Heart left ventricle (tissue), 16 donors: ENCODE results near the gene ELOVL5. TPM values are rescaled to one million over a fixed set of nuclear protein-coding genes. Genes with fewer than 3 reads are reported as not detected.
A peak's percentile ranks its signal among the peaks of the same experiment; 100 is the strongest.

ENCODE experiments used
- ATAC-seq, 4 donors: fragments of 200-7000 bp; cut with Tn5 transposase; one replicate each; pipeline ENCODE4 v1.9.1; 2020 to 2022; ENCODE audit warnings: moderate library complexity in 4 of 4, mild to moderate bottlenecking in 3 of 4, moderate number of reproducible peaks in 1 of 4
- DNase-seq, 5 donors: peaks; one replicate each; pipeline ENCODE4 v3.0.0-alpha.2; 2020
- H3K27ac ChIP-seq, 12 donors: fragments of 200-600 bp; sonication (generic) in 4 of 12; one replicate each; pipeline versions ENCODE4 v1.5.0 to v1.8.0; 2016 to 2022; ENCODE audit warnings: mild to moderate bottlenecking in 2 of 12
- H3K27me3 ChIP-seq, 9 donors: fragments of 200-600 bp; sonication (generic) in 2 of 9; one replicate each; pipeline versions ENCODE4 v1.5.1 to v1.8.0; 2016 to 2022; ENCODE audit warnings: mild to moderate bottlenecking in 3 of 9
- H3K36me3 ChIP-seq, 9 donors: fragments of 200-600 bp; sonication (generic) in 2 of 9; one replicate each; pipeline versions ENCODE4 v1.5.0 to v1.8.0; 2018 to 2022; ENCODE audit warnings: mild to moderate bottlenecking in 2 of 9
- H3K4me1 ChIP-seq, 12 donors: fragments of 200-600 bp; sonication (generic) in 4 of 12; one replicate each; pipeline versions ENCODE4 v1.5.0 to v1.8.0; 2016 to 2022; ENCODE audit warnings: mild to moderate bottlenecking in 3 of 12
- H3K4me3 ChIP-seq, 12 donors: fragments of 200-600 bp; sonication (generic) in 4 of 12; one replicate each; pipeline versions ENCODE4 v1.5.0 to v1.8.0; 2017 to 2022; ENCODE audit warnings: mild to moderate bottlenecking in 9 of 12, moderate library complexity in 4 of 12
- H3K9me3 ChIP-seq, 12 donors: fragments of 200-600 bp; sonication (generic) in 4 of 12; one replicate each; pipeline versions ENCODE4 v1.5.0 to v1.8.0; 2016 to 2022; ENCODE audit warnings: mild to moderate bottlenecking in 1 of 12
- CTCF ChIP-seq, 12 donors: fragments of 200-600 bp; sonication (generic) in 4 of 12; IDR thresholded peaks; one replicate each; pipeline versions ENCODE4 v1.5.0 to v1.8.0; 2018 to 2022; ENCODE audit warnings: antibody characterized with exemption in 12 of 12, mild to moderate bottlenecking in 5 of 12
- POLR2A ChIP-seq, 2 donors: fragments of 450-650 bp; IDR thresholded peaks; one replicate each; pipeline ENCODE4 v1.6.1; 2017; ENCODE audit warnings: antibody characterized with exemption in 2 of 2, mild to moderate bottlenecking in 2 of 2, moderate library complexity in 2 of 2
- WGBS, 4 donors: extraction: QIAGEN DNeasy Blood & Tissue Kit in 2 of 4; methylation state at CpG; one replicate each; pipeline versions ENCODE4 v1.1.5 to v1.1.7; 2013 to 2018; 5-methylcytosine and 5-hydroxymethylcytosine counted together
- intact Hi-C, 10 donors: fragments of 100-400 bp; cut with DNase I; formaldehyde crosslinking; loops; one replicate each; pipeline versions ENCODE4 v1.11.1 to v1.14.2; 2022
- polyA plus RNA-seq, 2 donors: library from polyadenylated mRNA; stranded (reverse); fragments of 200-250 nt; gene quantifications; one replicate each; pipeline ENCODE4 v1.2.3, GENCODE V29; 2013
- total RNA-seq, 9 donors: library from RNA; depleted of rRNA in 2 of 9; stranded (reverse); fragments of >200 nt in 2 of 9; fragmentation: NEBNext Ultra II Directional in 3 of 9; extraction: Animal tissue kit (Norgen Biotek cat#: 25700) in 3 of 9; gene quantifications; one replicate each; pipeline versions ENCODE4 v1.1.0 to v1.2.4, GENCODE V29; 2016 to 2023
- donor health status: ischemic (EF 13 %, LVEDD 7.1; RV severe dilation, severe dysfunction).
- donor health status: healthy with polysubstance abuse.
- donor health status: DM: no; HTN: yes; CAD: no.
- donor health status: DM: no; HTN: no; CAD: no.
- donor health status: ischemic (EF 25% LVEDD 6.9; RV normal size, moderate dysfunction).
- donor health status: ischemic (EF 25% LVEDD 5.7; RV mildly dilated, moderate dysfunction).
- donor health status: healthy.
- donor health status: DM: yes; HTN: yes; CAD: no.
- donor health status: ischemic (EF 35%, LVEDD 5.7; RV mildly dilated, moderate dysfunction).
- donor health status: nonischemic (EF 11% LVEDD 7.7; RV severe dilation, severe dysfunction).
- donor health status: DM: yes; HTN: yes; CAD: no.
- donor health status: PGD.
- donor health status: ischemic (EF 29% LVEDD 5.4; RV normal size, mild dysfunction).
- donor health status: nonischemic (EF 23%, LVEDD 6.1; RV moderate dilation, normal function).

ELOVL5 gene
- total and polyA plus RNA-seq, 11 donors, result 9.6 to 47.9 (median 29.3) TPM

GRCh38 chr6:53363341-53364079 is 14.8 kb upstream of the ELOVL5 start:
- Histone ChIP-seq H3K4me3 (no peak overlapping the region), H3K27me3 (no peaks in the 10 kb centered on the region), H3K4me1 (peaks cover 0 to 25% (median 6%) of the 10 kb centered on the region in 12 donors), H3K36me3 (no peaks in the 10 kb centered on the region), H3K9me3 (peaks cover 0 to 5% (median 0%) of the 10 kb centered on the region in 12 donors), H3K27ac (no peak overlapping the region)
- DNase-seq (peak in 1 of 5 donors; percentile 56), ATAC-seq (no peak)
- intact Hi-C loops, result loop anchor here in 2 of 10 donors (10.0 kb wide), 2 partner anchors 71 to 121 kb away; no protein-coding TSS in a partner anchor
- 95 to 98% (median 97%) methylated on average over 21 to 37 of the region's 37 CpGs for WGBS, 4 donors
- TF ChIP-seq POLR2A (IDR thresholded peaks at IDR 0.05), result no peak
- no peak for TF ChIP-seq CTCF (IDR thresholded peaks at IDR 0.05)

GRCh38 chr6:53361549-53362031 is 12.8 kb upstream of the ELOVL5 start:
- Histone ChIP-seq H3K4me3 (no peak overlapping the region), H3K27ac (no peak overlapping the region), H3K36me3 (no peaks in the 10 kb centered on the region), H3K4me1 (peaks cover 0 to 29% (median 10%) of the 10 kb centered on the region in 12 donors), H3K27me3 (no peaks in the 10 kb centered on the region), H3K9me3 (peaks cover 0 to 1% (median 0%) of the 10 kb centered on the region in 12 donors)
- no peak for TF ChIP-seq POLR2A (IDR thresholded peaks at IDR 0.05)
- TF ChIP-seq CTCF (IDR thresholded peaks at IDR 0.05), result no peak
- DNase-seq (peak in 3 of 5 donors; percentile 28 to 56 (median 35)), ATAC-seq (no peak)
- intact Hi-C loops, result loop anchor here in 3 of 10 donors (2.0 to 10.0 kb wide), 3 partner anchors 73 to 123 kb away; no protein-coding TSS in a partner anchor
- 36 to 44% (median 44%) methylated on average over 4 of the region's 4 CpGs for WGBS, 4 donors

GRCh38 chr6:53360093-53360912 is 11.6 kb upstream of the ELOVL5 start:
- Histone ChIP-seq H3K36me3 (no peaks in the 10 kb centered on the region), H3K27ac (peak overlapping the region; percentile 90 to 97 (median 94)), H3K4me3 (peak overlapping the region in 11 of 12 donors; percentile 49 to 78 (median 70)), H3K27me3 (no peaks in the 10 kb centered on the region), H3K9me3 (no peaks in the 10 kb centered on the region), H3K4me1 (peaks cover 0 to 29% (median 10%) of the 10 kb centered on the region in 12 donors)
- 60 to 65% (median 63%) methylated on average over 10 of the region's 10 CpGs for WGBS, 4 donors
- TF ChIP-seq CTCF (IDR thresholded peaks at IDR 0.05), result no peak
- no peak for TF ChIP-seq POLR2A (IDR thresholded peaks at IDR 0.05)
- ATAC-seq, result no peak
- no peak for DNase-seq
- intact Hi-C loops, result loop anchor here in 3 of 10 donors (2.0 to 10.0 kb wide), 3 partner anchors 74 to 124 kb away; no protein-coding TSS in a partner anchor

GRCh38 chr6:53359843-53360092 is 11.0 kb upstream of the ELOVL5 start:
- intact Hi-C loops, result loop anchor here in 7 of 10 donors (2.0 to 10.0 kb wide), 7 partner anchors 62 to 187 kb away; no protein-coding TSS in a partner anchor
- Histone ChIP-seq H3K27me3 (no peaks in the 10 kb centered on the region), H3K4me3 (peak overlapping the region; percentile 49 to 78 (median 70)), H3K27ac (peak overlapping the region; percentile 90 to 97 (median 94)), H3K9me3 (no peaks in the 10 kb centered on the region), H3K4me1 (peaks cover 0 to 29% (median 10%) of the 10 kb centered on the region in 12 donors), H3K36me3 (no peaks in the 10 kb centered on the region)
- DNase-seq, result no peak
- WGBS, 4 donors, result 1 to 3% (median 2%) methylated on average over 10 of the region's 10 CpGs
- TF ChIP-seq POLR2A (IDR thresholded peaks at IDR 0.05), result no peak
- TF ChIP-seq CTCF (IDR thresholded peaks at IDR 0.05), result no peak
- ATAC-seq, result no peak
